ENCODE measurements around the gene PPP1R37.

PPP1R37 gene

GRCh38 chr19:45097450-45097775 is 4.4 kb downstream of the PPP1R37 start:
- H4K8ac ChIP-seq (ENCODE audit: low read depth, low read length): no peak overlapping the region
- no peak overlapping the region for H2BK120ac ChIP-seq (ENCODE audit: low read depth, low read length)
- no peak overlapping the region for H2BK5ac ChIP-seq (ENCODE audit: low read length)
- no peak overlapping the region for H3K4me2 ChIP-seq (ENCODE audit: insufficient read depth, low read length, poor library complexity, severe bottlenecking)
- no peak overlapping the region for H2BK15ac ChIP-seq (ENCODE audit: low read length)
- no peak overlapping the region for H3K4ac ChIP-seq (ENCODE audit: low read length)
- no peak overlapping the region for H3K27ac ChIP-seq (replicated peaks; ENCODE audit: low read length)
- WGBS, 2 donors (ENCODE audit: extremely low coverage in 2 of 2, insufficient read length in 2 of 2, insufficient replicate concordance in 1 of 2): no CpG with 5 or more reads among the region's 7 CpGs
- no peak overlapping the region for H2BK12ac ChIP-seq (ENCODE audit: low read length)
- H4K91ac ChIP-seq (ENCODE audit: low read depth, low read length, poor library complexity): no peak overlapping the region
- H2AK5ac ChIP-seq (ENCODE audit: low read depth, low read length): no peak overlapping the region
- H3K36me3 ChIP-seq (replicated peaks in 1 of 2; ENCODE audit: control insufficient read depth in 2 of 2, insufficient read depth in 2 of 2, low read length in 2 of 2): peaks cover 5 to 16% of the 10 kb centered on the region in 2 donors
- H3K9me3 ChIP-seq (replicated peaks in 1 of 2; ENCODE audit: control insufficient read depth in 2 of 2, insufficient read depth in 1 of 2, low read depth in 1 of 2, low read length in 2 of 2): no peaks in the 10 kb centered on the region
- H3K9ac ChIP-seq (ENCODE audit: low read depth, low read length, poor library complexity): no peak overlapping the region
- H3K23ac ChIP-seq (ENCODE audit: low read depth, low read length, poor library complexity): no peak overlapping the region
- H3K4me1 ChIP-seq (ENCODE audit: control insufficient read depth in 2 of 2, insufficient read depth in 1 of 2, low read depth in 1 of 2, low read length in 2 of 2): peaks cover 19 to 51% of the 10 kb centered on the region in 2 donors
- no peak overlapping the region for H3K14ac ChIP-seq (ENCODE audit: low read length)
- no peak overlapping the region for H3K4me3 ChIP-seq (ENCODE audit: low read length in 2 of 2)
- peaks cover 16% of the 10 kb centered on the region for H3K79me1 ChIP-seq (ENCODE audit: low read depth, low read length)
- no peak overlapping the region for H2AFZ ChIP-seq (ENCODE audit: low read length)
- H3K27me3 ChIP-seq (ENCODE audit: control insufficient read depth in 3 of 3, insufficient read depth in 3 of 3, low read depth in 1 of 3, low read length in 3 of 3): no peaks in the 10 kb centered on the region
- no peak overlapping the region for H3K18ac ChIP-seq (ENCODE audit: low read length)
- DNase-seq (ENCODE audit: low spot score): no peak

GRCh38 chr19:45097776-45098520 is 5.0 kb downstream of the PPP1R37 start:
- H3K18ac ChIP-seq (ENCODE audit: low read length): no peak overlapping the region
- H3K4me3 ChIP-seq (ENCODE audit: low read length in 2 of 2): no peak overlapping the region
- no peak overlapping the region for H3K4me2 ChIP-seq (ENCODE audit: insufficient read depth, low read length, poor library complexity, severe bottlenecking)
- H2AK5ac ChIP-seq (ENCODE audit: low read depth, low read length): no peak overlapping the region
- H2BK120ac ChIP-seq (ENCODE audit: low read depth, low read length): no peak overlapping the region
- peak overlapping the region; percentile 0 for H3K9ac ChIP-seq (ENCODE audit: low read depth, low read length, poor library complexity)
- H3K79me1 ChIP-seq (ENCODE audit: low read depth, low read length): peaks cover 20% of the 10 kb centered on the region
- peaks cover 24 to 52% of the 10 kb centered on the region in 2 donors for H3K4me1 ChIP-seq (ENCODE audit: control insufficient read depth in 2 of 2, insufficient read depth in 1 of 2, low read depth in 1 of 2, low read length in 2 of 2)
- H3K36me3 ChIP-seq (replicated peaks in 1 of 2; ENCODE audit: control insufficient read depth in 2 of 2, insufficient read depth in 2 of 2, low read length in 2 of 2): peaks cover 5 to 16% of the 10 kb centered on the region in 2 donors
- no peak overlapping the region for H3K14ac ChIP-seq (ENCODE audit: low read length)
- H2BK15ac ChIP-seq (ENCODE audit: low read length): no peak overlapping the region
- H3K4ac ChIP-seq (ENCODE audit: low read length): no peak overlapping the region
- no peaks in the 10 kb centered on the region for H3K9me3 ChIP-seq (replicated peaks in 1 of 2; ENCODE audit: control insufficient read depth in 2 of 2, insufficient read depth in 1 of 2, low read depth in 1 of 2, low read length in 2 of 2)
- no peak overlapping the region for H4K8ac ChIP-seq (ENCODE audit: low read depth, low read length)
- DNase-seq (ENCODE audit: low spot score): no peak
- no peak overlapping the region for H4K91ac ChIP-seq (ENCODE audit: low read depth, low read length, poor library complexity)
- no peaks in the 10 kb centered on the region for H3K27me3 ChIP-seq (ENCODE audit: control insufficient read depth in 3 of 3, insufficient read depth in 3 of 3, low read depth in 1 of 3, low read length in 3 of 3)
- no peak overlapping the region for H3K27ac ChIP-seq (replicated peaks; ENCODE audit: low read length)
- no CpG with 5 or more reads among the region's 16 CpGs for WGBS, 2 donors (ENCODE audit: extremely low coverage in 2 of 2, insufficient read length in 2 of 2, insufficient replicate concordance in 1 of 2)
- no peak overlapping the region for H2BK12ac ChIP-seq (ENCODE audit: low read length)
- H3K23ac ChIP-seq (ENCODE audit: low read depth, low read length, poor library complexity): no peak overlapping the region
- H2AFZ ChIP-seq (ENCODE audit: low read length): no peak overlapping the region
- no peak overlapping the region for H2BK5ac ChIP-seq (ENCODE audit: low read length)

GRCh38 chr19:45098521-45099466 is 5.8 kb downstream of the PPP1R37 start:
- H3K4ac ChIP-seq (ENCODE audit: low read length): no peak overlapping the region
- no peak for DNase-seq (ENCODE audit: low spot score)
- no peak overlapping the region for H3K4me2 ChIP-seq (ENCODE audit: insufficient read depth, low read length, poor library complexity, severe bottlenecking)
- H2BK5ac ChIP-seq (ENCODE audit: low read length): no peak overlapping the region
- H3K4me1 ChIP-seq (ENCODE audit: control insufficient read depth in 2 of 2, insufficient read depth in 1 of 2, low read depth in 1 of 2, low read length in 2 of 2): peaks cover 30 to 58% of the 10 kb centered on the region in 2 donors
- H3K23ac ChIP-seq (ENCODE audit: low read depth, low read length, poor library complexity): no peak overlapping the region
- no peak overlapping the region for H2BK120ac ChIP-seq (ENCODE audit: low read depth, low read length)
- no peak overlapping the region for H2BK15ac ChIP-seq (ENCODE audit: low read length)
- H2AK5ac ChIP-seq (ENCODE audit: low read depth, low read length): no peak overlapping the region
- H4K91ac ChIP-seq (ENCODE audit: low read depth, low read length, poor library complexity): no peak overlapping the region
- H3K27ac ChIP-seq (replicated peaks; ENCODE audit: low read length): no peak overlapping the region
- H3K9me3 ChIP-seq (replicated peaks in 1 of 2; ENCODE audit: control insufficient read depth in 2 of 2, insufficient read depth in 1 of 2, low read depth in 1 of 2, low read length in 2 of 2): no peaks in the 10 kb centered on the region
- no peak overlapping the region for H3K4me3 ChIP-seq (ENCODE audit: low read length in 2 of 2)
- no peak overlapping the region for H2BK12ac ChIP-seq (ENCODE audit: low read length)
- no peak overlapping the region for H4K8ac ChIP-seq (ENCODE audit: low read depth, low read length)
- H3K79me1 ChIP-seq (ENCODE audit: low read depth, low read length): peaks cover 22% of the 10 kb centered on the region
- peak overlapping the region; percentile 28 for H3K14ac ChIP-seq (ENCODE audit: low read length)
- H3K27me3 ChIP-seq (ENCODE audit: control insufficient read depth in 3 of 3, insufficient read depth in 3 of 3, low read depth in 1 of 3, low read length in 3 of 3): no peaks in the 10 kb centered on the region
- no peak overlapping the region for H2AFZ ChIP-seq (ENCODE audit: low read length)
- H3K9ac ChIP-seq (ENCODE audit: low read depth, low read length, poor library complexity): no peak overlapping the region
- peaks cover 5 to 16% of the 10 kb centered on the region in 2 donors for H3K36me3 ChIP-seq (replicated peaks in 1 of 2; ENCODE audit: control insufficient read depth in 2 of 2, insufficient read depth in 2 of 2, low read length in 2 of 2)
- H3K18ac ChIP-seq (ENCODE audit: low read length): no peak overlapping the region
- WGBS, 2 donors (ENCODE audit: extremely low coverage in 2 of 2, insufficient read length in 2 of 2, insufficient replicate concordance in 1 of 2): no CpG with 5 or more reads among the region's 15 CpGs
